Loucy (cell line): ENCODE data around the gene CHST2.

Experiments used
- H2AFZ ChIP-seq: fragments of 200-600 bp; sonication (generic); 2 replicates; pipeline ENCODE4 v1.6.0; 2016; ENCODE audit warnings: antibody characterized with exemption, mild to moderate bottlenecking, low read length, moderate library complexity
- H3F3A ChIP-seq: fragments of 200-600 bp; 2 replicates; pipeline ENCODE4 v1.6.0; 2016; ENCODE audit warnings: antibody characterized with exemption, low read depth, mild to moderate bottlenecking
- H3K27me3 ChIP-seq: fragments of 200-600 bp; sonication (generic); 2 replicates; pipeline ENCODE4 v1.6.1; 2014; ENCODE audit warnings: low read length, mild to moderate bottlenecking; ENCODE audit not compliant: insufficient read depth, poor library complexity, severe bottlenecking
- H3K36me3 ChIP-seq: fragments of 200-600 bp; sonication (generic); 2 replicates; pipeline ENCODE4 v1.6.1; 2016; ENCODE audit warnings: low read length; ENCODE audit not compliant: insufficient read depth
- H3K4me1 ChIP-seq: fragments of 200-600 bp; sonication (generic); 2 replicates; pipeline ENCODE4 v1.5.1; 2014; ENCODE audit warnings: low read length, mild to moderate bottlenecking; ENCODE audit not compliant: insufficient read depth, poor library complexity, severe bottlenecking
- H3K4me2 ChIP-seq: fragments of 200-600 bp; sonication (generic); 2 replicates; pipeline ENCODE4 v1.6.0; 2014; ENCODE audit warnings: antibody characterized with exemption, low read length, low read depth, mild to moderate bottlenecking; ENCODE audit not compliant: poor library complexity, severe bottlenecking
- H3K4me3 ChIP-seq: fragments of 200-600 bp; sonication (generic); 2 replicates; pipeline ENCODE4 v1.5.1; 2014; ENCODE audit warnings: low read length, mild to moderate bottlenecking, mixed read lengths; ENCODE audit not compliant: poor library complexity, severe bottlenecking
- H3K79me2 ChIP-seq: fragments of 200-600 bp; sonication (generic); 2 replicates; pipeline ENCODE4 v1.6.1; 2014; ENCODE audit warnings: low read length; ENCODE audit not compliant: insufficient read depth
- H3K9ac ChIP-seq: fragments of 200-600 bp; sonication (generic); 2 replicates; pipeline ENCODE4 v1.6.0; 2014; ENCODE audit warnings: mild to moderate bottlenecking, low read depth, low read length, moderate library complexity; ENCODE audit not compliant: poor library complexity, severe bottlenecking
- H3K9me2 ChIP-seq: fragments of 200-600 bp; sonication (generic); replicated peaks from 2 replicates; pipeline ENCODE4 v1.6.1; 2016; ENCODE audit warnings: low read depth, low read length, mixed read lengths
- H3K9me3 ChIP-seq: fragments of 200-600 bp; sonication (generic); 2 replicates; pipeline ENCODE4 v1.6.1; 2014; ENCODE audit warnings: mild to moderate bottlenecking, antibody characterized with exemption, low read length, low read depth; ENCODE audit not compliant: insufficient read depth
- H4K20me1 ChIP-seq: fragments of 200-600 bp; sonication (generic); 2 replicates; pipeline ENCODE4 v1.6.0; 2014; ENCODE audit warnings: antibody characterized with exemption, low read length, mild to moderate bottlenecking; ENCODE audit not compliant: insufficient read depth, poor library complexity, severe bottlenecking
- EZH2phosphoT487 ChIP-seq: fragments of 200-600 bp; IDR thresholded peaks from 2 replicates; pipeline ENCODE4 v1.6.1; 2018; ENCODE audit warnings: antibody characterized with exemption, mild to moderate bottlenecking, moderate library complexity, borderline replicate concordance
- TF ChIP-seq, protein P1 (sequence below): fragments of 200-600 bp; sonication (generic); conservative IDR thresholded peaks from 2 replicates; pipeline ENCODE4 v1.5.1; 2014; ENCODE audit warnings: mild to moderate bottlenecking, antibody characterized with exemption, low read length

CHST2 gene

GRCh38 chr3:143128227-143128955, 8.8 kb downstream of the CHST2 start:
- Histone ChIP-seq H3F3A (no peaks in the 10 kb centered on the region), H3K4me2 (no peak overlapping the region), H3K9ac (no peak overlapping the region), H2AFZ (no peak overlapping the region), H3K4me1 (no peaks in the 10 kb centered on the region), H3K27me3 (no peaks in the 10 kb centered on the region), H3K79me2 (no peaks in the 10 kb centered on the region), H3K4me3 (no peak overlapping the region), H3K9me3 (no peaks in the 10 kb centered on the region), H4K20me1 (no peaks in the 10 kb centered on the region), H3K36me3 (no peaks in the 10 kb centered on the region), H3K9me2 (no peaks in the 10 kb centered on the region)
- TF ChIP-seq, protein P1, sequence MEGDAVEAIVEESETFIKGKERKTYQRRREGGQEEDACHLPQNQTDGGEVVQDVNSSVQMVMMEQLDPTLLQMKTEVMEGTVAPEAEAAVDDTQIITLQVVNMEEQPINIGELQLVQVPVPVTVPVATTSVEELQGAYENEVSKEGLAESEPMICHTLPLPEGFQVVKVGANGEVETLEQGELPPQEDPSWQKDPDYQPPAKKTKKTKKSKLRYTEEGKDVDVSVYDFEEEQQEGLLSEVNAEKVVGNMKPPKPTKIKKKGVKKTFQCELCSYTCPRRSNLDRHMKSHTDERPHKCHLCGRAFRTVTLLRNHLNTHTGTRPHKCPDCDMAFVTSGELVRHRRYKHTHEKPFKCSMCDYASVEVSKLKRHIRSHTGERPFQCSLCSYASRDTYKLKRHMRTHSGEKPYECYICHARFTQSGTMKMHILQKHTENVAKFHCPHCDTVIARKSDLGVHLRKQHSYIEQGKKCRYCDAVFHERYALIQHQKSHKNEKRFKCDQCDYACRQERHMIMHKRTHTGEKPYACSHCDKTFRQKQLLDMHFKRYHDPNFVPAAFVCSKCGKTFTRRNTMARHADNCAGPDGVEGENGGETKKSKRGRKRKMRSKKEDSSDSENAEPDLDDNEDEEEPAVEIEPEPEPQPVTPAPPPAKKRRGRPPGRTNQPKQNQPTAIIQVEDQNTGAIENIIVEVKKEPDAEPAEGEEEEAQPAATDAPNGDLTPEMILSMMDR = no peak
- no peak for TF ChIP-seq EZH2phosphoT487

- no peaks in the 10 kb centered on the region for H3K36me3 ChIP-seq
- no peak overlapping the region for H2AFZ ChIP-seq
- H3F3A ChIP-seq = no peaks in the 10 kb centered on the region
- H3K9ac ChIP-seq = no peak overlapping the region
- H3K9me3 ChIP-seq = no peaks in the 10 kb centered on the region
- H3K9me2 ChIP-seq = no peaks in the 10 kb centered on the region
- TF ChIP-seq EZH2phosphoT487 = no peak
- TF ChIP-seq, protein P1 = no peak
- H3K4me2 ChIP-seq = no peak overlapping the region
- no peaks in the 10 kb centered on the region for H4K20me1 ChIP-seq
- no peak overlapping the region for H3K4me3 ChIP-seq
- no peaks in the 10 kb centered on the region for H3K79me2 ChIP-seq
- H3K27me3 ChIP-seq = no peaks in the 10 kb centered on the region
- no peaks in the 10 kb centered on the region for H3K4me1 ChIP-seq
Observed at GRCh38 chr3:143132246-143132980, 12.8 kb downstream of the CHST2 start.

GRCh38 chr3:143134471-143134870, 14.9 kb downstream of the CHST2 start:
- Histone ChIP-seq H3K4me1 (no peaks in the 10 kb centered on the region), H3K4me3 (no peak overlapping the region), H3K27me3 (no peaks in the 10 kb centered on the region), H3K9me2 (no peaks in the 10 kb centered on the region), H3K9me3 (no peaks in the 10 kb centered on the region), H3F3A (no peaks in the 10 kb centered on the region), H2AFZ (no peak overlapping the region), H4K20me1 (no peaks in the 10 kb centered on the region), H3K79me2 (no peaks in the 10 kb centered on the region), H3K36me3 (no peaks in the 10 kb centered on the region), H3K9ac (no peak overlapping the region), H3K4me2 (no peak overlapping the region)
- TF ChIP-seq EZH2phosphoT487 = no peak
- TF ChIP-seq, protein P1 = no peak
